Subcutaneous adipose tissue (tissue), 4 donors: ENCODE data around the gene NEIL3. TPM values are rescaled to one million over a fixed set of nuclear protein-coding genes. Genes with fewer than 3 reads are reported as not detected.

Source experiments
- total RNA-seq, 4 donors: library from RNA; depleted of rRNA; stranded (reverse); fragments of >200 nt; gene quantifications; one replicate each; pipeline ENCODE4 v1.1.0, GENCODE V29; 2016
- TF ChIP-seq, protein P1 (sequence below): fragments of 450-650 bp; IDR thresholded peaks from one replicate; pipeline ENCODE4 v1.5.1; 2016; ENCODE audit warnings: low read depth, mild to moderate bottlenecking, control low read depth, antibody characterized with exemption, moderate library complexity

Gene NEIL3
- total RNA-seq, 4 donors from 2014 or later: 0.19 to 1.7 (median 0.66) TPM; not detected in 1

DNA sequence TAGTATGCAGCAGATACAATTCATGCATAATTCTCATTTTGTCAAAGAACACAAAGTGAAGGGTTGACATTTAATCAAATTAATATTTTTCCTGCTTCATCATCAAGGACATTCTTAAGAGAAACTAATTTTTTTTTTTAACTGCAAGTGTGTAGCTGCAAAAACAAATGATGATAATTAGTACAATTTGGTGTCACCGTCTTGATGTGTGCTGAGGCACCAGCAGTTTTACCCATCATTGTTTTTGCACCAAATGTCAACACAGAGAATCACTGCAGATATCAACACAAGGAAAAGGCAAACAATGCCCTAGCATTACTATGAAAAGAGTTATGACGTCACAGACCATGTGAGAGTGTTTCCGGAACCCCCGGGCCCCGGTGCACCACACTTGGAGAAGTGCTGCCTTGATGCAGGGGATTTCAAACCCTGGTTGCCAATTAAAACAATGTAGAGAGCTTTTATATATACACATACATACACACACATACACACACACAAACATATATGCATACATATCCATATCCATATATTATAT lies 76.7 kb downstream of the NEIL3 start:
- TF ChIP-seq, protein P1, sequence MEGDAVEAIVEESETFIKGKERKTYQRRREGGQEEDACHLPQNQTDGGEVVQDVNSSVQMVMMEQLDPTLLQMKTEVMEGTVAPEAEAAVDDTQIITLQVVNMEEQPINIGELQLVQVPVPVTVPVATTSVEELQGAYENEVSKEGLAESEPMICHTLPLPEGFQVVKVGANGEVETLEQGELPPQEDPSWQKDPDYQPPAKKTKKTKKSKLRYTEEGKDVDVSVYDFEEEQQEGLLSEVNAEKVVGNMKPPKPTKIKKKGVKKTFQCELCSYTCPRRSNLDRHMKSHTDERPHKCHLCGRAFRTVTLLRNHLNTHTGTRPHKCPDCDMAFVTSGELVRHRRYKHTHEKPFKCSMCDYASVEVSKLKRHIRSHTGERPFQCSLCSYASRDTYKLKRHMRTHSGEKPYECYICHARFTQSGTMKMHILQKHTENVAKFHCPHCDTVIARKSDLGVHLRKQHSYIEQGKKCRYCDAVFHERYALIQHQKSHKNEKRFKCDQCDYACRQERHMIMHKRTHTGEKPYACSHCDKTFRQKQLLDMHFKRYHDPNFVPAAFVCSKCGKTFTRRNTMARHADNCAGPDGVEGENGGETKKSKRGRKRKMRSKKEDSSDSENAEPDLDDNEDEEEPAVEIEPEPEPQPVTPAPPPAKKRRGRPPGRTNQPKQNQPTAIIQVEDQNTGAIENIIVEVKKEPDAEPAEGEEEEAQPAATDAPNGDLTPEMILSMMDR: no peak

DNA sequence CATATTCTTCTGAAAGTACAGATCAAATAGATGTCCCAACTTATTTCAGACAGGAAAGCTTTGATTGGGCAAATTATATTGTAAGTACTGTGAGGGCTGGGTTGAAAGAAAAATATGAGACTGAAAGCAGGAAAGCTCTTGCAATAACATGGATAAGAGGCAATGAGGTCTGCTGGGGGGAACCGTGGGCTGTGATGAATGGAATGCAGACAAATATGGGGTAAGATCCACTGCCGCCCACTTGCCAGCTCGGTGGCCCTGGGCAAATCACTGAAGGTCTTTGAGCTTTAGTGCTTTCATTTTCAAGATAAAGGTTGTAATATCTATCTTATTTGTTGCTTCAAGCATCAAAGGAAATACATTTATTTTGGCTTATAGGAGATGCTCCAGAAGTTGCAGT lies 81.6 kb downstream of the NEIL3 start:
- TF ChIP-seq, protein P1: no peak

GRCh38 chr4:177391953-177392352 lies 82.3 kb downstream of the NEIL3 start:
- TF ChIP-seq, protein P1: no peak

GRCh38 chr4:177393236-177393635 lies 83.6 kb downstream of the NEIL3 start:
- TF ChIP-seq, protein P1: no peak

- TF ChIP-seq, protein P1: no peak
These were observed 86.7 kb downstream of the NEIL3 start for GRCh38 chr4:177396352-177396751.

GRCh38 chr4:177400030-177400429 lies 90.4 kb downstream of the NEIL3 start:
- TF ChIP-seq, protein P1: no peak

DNA sequence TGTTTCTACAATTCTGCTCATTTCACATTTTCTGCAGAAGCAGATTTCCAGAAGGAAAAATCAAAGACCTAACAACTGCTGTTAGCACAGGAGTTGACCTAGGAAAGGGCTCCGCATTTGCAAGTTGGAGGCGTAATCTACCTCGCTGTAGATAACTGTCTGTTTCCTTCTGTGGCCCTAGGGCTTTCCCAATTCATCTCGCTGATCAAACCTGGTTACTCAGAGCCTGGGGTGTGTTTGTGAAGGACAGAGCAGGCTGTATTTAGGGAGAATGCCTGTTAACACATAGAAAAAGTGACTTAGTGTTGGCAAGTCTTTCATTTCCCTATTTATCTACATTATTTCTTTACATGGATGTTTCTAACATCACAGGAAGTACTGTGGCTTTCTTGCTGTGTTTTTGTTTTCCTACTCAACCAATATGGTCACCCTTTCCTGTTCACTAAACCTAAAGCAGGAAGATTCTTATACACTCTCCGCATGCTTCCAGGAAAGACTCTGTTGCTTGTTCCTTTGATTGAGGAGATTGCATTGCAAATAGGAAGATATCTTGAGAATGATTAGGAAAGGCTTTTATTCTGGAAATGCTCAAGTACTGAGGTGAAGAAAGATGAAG lies 92.1 kb downstream of the NEIL3 start:
- TF ChIP-seq, protein P1: no peak
